A172 (cell line): ENCODE measurements around the gene ANKS3. TPM values are rescaled to one million over a fixed set of nuclear protein-coding genes. Genes with fewer than 3 reads are reported as not detected.

ENCODE experiments used
- DNase-seq: peaks from one replicate; pipeline ENCODE4 v3.0.0-alpha.2; 2015; ENCODE audit warnings: low spot score
- total RNA-seq: library from RNA; depleted of rRNA; stranded (reverse); fragments of >200 nt; shearing (Covaris generic); gene quantifications from 2 replicates; pipeline ENCODE4 v1.2.3, GENCODE V29; 2014; rRNA removed

ANKS3 gene
- total RNA-seq, 1 experiment from 2014 or later, result 19.6 TPM

GRCh38 chr16:4650443-4651074 lies 83.5 kb downstream of the ANKS3 start:
- peak; percentile 71 for DNase-seq

- DNase-seq, result no peak
Measured at GRCh38 chr16:4649744-4650442, 84.2 kb downstream of the ANKS3 start.

- DNase-seq, result no peak
Measured at GRCh38 chr16:4648917-4649316, 85.2 kb downstream of the ANKS3 start.

GRCh38 chr16:4647644-4647980 lies 86.5 kb downstream of the ANKS3 start:
- no peak for DNase-seq

GRCh38 chr16:4646773-4647643 lies 87.1 kb downstream of the ANKS3 start:
- no peak for DNase-seq

Other genes with a start within 250 kb of the ANKS3 start
- 8.5 and 9.8 TPM in 2 replicates for gene CDIP1, start 195.5 kb downstream of the ANKS3 start, total RNA-seq
- gene C16orf96, start 177.9 kb downstream of the ANKS3 start, total RNA-seq, result not detected in 2 replicates
- gene UBALD1, start 119.4 kb downstream of the ANKS3 start, total RNA-seq, result 6.0 and 7.9 TPM in 2 replicates
- 28.0 and 28.2 TPM in 2 replicates for gene MGRN1, start 109.4 kb downstream of the ANKS3 start, total RNA-seq
- 52.4 and 64.6 TPM in 2 replicates for gene NUDT16L1, start 40.7 kb downstream of the ANKS3 start, total RNA-seq
- 1.7 and 5.2 TPM in 2 replicates for gene DNAAF8, start 266 bp upstream of the ANKS3 start, total RNA-seq
- gene ZNF500, start 32.9 kb upstream of the ANKS3 start, total RNA-seq, result 19.8 and 25.1 TPM in 2 replicates
- not detected in 2 replicates for gene SEPTIN12, start 54.1 kb upstream of the ANKS3 start, total RNA-seq
- not detected in 2 replicates for gene SMIM22, start 61.1 kb upstream of the ANKS3 start, total RNA-seq
- 25.8 and 33.3 TPM in 2 replicates for gene ROGDI, start 68.4 kb upstream of the ANKS3 start, total RNA-seq
- gene GLYR1, start 113.0 kb upstream of the ANKS3 start, total RNA-seq, result 46.1 and 47.5 TPM in 2 replicates
- gene UBN1, start 113.2 kb upstream of the ANKS3 start, total RNA-seq, result 40.8 and 41.0 TPM in 2 replicates
- 0.81 and 2.0 TPM in 2 replicates for gene PPL, start 202.9 kb upstream of the ANKS3 start, total RNA-seq
- gene SEC14L5, start 224.1 kb upstream of the ANKS3 start, total RNA-seq, result 0.14 TPM in 1 of 2 replicates, not detected in the other